ENCODE data around the gene PSMD7. TPM values are rescaled to one million over a fixed set of nuclear protein-coding genes. Genes with fewer than 3 reads are reported as not detected.
A peak's percentile ranks its signal among the peaks of the same experiment; 100 is the strongest.

PSMD7 gene
- total and polyA plus RNA-seq, 2 of the 13 experiments (the other 11 are each of a cell fraction or from before 2014, with no cell fraction given) = 105 to 224 TPM

DNA sequence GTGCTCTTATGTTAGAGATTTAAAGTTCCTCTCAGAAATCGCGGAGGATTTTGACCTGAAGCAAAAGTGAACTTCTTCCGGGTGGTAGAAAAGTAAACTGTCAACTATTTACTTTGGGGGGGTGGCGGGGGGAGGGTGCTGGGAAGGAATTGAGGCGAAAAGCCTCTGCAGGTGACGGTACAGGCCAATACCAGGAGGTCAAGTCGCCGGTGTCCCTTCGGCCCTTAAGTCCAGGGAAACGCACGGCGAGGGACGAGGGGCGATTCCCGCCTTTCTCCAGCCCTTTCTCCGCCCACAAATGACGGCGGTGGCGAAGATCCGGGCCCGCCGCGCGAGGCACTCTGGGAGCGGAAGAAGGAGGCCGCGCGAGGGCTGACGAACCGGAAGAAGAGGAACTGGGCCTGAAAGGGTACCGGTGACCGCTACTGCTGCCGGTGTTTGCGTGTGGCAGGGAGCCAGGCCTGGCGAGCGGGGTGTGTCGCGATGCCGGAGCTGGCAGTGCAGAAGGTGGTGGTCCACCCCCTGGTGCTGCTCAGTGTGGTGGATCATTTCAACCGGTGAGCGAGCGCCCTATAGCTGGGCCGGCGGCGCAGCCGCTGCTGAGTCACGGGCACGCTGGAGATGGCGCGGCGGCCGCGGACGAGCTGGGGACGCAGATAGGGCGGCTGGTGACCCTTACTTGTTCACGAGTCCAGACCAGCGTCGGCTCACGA lies at the start of gene PSMD7 (continued):
- peak; percentile 38 for TF ChIP-seq ZBTB40 (IDR thresholded peaks at IDR 0.05)
- peak; percentile 93 for TF ChIP-seq ZBTB40 (CRISPR knock-in tag; IDR thresholded peaks at IDR 0.05)
- TF ChIP-seq ZNF260 (CRISPR knock-in tag; IDR thresholded peaks at IDR 0.05; ENCODE audit: borderline replicate concordance, low read depth) = no peak
- no peak; the same call in 1 of the 2 replicates for TF ChIP-seq NCOA1 (CRISPR knock-in tag; IDR thresholded peaks at IDR 0.05)
- TF ChIP-seq, protein P1, sequence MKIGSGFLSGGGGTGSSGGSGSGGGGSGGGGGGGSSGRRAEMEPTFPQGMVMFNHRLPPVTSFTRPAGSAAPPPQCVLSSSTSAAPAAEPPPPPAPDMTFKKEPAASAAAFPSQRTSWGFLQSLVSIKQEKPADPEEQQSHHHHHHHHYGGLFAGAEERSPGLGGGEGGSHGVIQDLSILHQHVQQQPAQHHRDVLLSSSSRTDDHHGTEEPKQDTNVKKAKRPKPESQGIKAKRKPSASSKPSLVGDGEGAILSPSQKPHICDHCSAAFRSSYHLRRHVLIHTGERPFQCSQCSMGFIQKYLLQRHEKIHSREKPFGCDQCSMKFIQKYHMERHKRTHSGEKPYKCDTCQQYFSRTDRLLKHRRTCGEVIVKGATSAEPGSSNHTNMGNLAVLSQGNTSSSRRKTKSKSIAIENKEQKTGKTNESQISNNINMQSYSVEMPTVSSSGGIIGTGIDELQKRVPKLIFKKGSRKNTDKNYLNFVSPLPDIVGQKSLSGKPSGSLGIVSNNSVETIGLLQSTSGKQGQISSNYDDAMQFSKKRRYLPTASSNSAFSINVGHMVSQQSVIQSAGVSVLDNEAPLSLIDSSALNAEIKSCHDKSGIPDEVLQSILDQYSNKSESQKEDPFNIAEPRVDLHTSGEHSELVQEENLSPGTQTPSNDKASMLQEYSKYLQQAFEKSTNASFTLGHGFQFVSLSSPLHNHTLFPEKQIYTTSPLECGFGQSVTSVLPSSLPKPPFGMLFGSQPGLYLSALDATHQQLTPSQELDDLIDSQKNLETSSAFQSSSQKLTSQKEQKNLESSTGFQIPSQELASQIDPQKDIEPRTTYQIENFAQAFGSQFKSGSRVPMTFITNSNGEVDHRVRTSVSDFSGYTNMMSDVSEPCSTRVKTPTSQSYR (CRISPR knock-in tag; IDR thresholded peaks at IDR 0.05; ENCODE audit: borderline replicate concordance) = no peak
- peak; percentile 82; the same call in 1 of the 2 replicates for TF ChIP-seq NAIF1 (CRISPR knock-in tag; IDR thresholded peaks at IDR 0.05; ENCODE audit: borderline replicate concordance)
- TF ChIP-seq, protein P2, sequence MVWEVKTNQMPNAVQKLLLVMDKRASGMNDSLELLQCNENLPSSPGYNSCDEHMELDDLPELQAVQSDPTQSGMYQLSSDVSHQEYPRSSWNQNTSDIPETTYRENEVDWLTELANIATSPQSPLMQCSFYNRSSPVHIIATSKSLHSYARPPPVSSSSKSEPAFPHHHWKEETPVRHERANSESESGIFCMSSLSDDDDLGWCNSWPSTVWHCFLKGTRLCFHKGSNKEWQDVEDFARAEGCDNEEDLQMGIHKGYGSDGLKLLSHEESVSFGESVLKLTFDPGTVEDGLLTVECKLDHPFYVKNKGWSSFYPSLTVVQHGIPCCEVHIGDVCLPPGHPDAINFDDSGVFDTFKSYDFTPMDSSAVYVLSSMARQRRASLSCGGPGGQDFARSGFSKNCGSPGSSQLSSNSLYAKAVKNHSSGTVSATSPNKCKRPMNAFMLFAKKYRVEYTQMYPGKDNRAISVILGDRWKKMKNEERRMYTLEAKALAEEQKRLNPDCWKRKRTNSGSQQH (CRISPR knock-in tag; IDR thresholded peaks at IDR 0.05; ENCODE audit: low read depth) = peak; percentile 97
- peak; percentile 99 for TF ChIP-seq ASH2L (IDR thresholded peaks at IDR 0.05; ENCODE audit: insufficient read length, low read depth, low read length)
- TF ChIP-seq YEATS2 (CRISPR knock-in tag; IDR thresholded peaks at IDR 0.05; ENCODE audit: borderline replicate concordance) = peak; percentile 99
- TF ChIP-seq ZNF143 (CRISPR knock-in tag; IDR thresholded peaks at IDR 0.05) = peak; percentile 98

Measured in HepG2 (cell line).